ENCODE measurements around the gene IRAK1.

GRCh38 chrX:154056770-154057241 lies 37.1 kb upstream of the IRAK1 start:
- TF ChIP-seq POLR2A (IDR thresholded peaks at IDR 0.05) (no peak), CTCF (IDR thresholded peaks at IDR 0.05) (no peak)

All from esophagus squamous epithelium (tissue), 4 donors.